GM12878 (cell line): Measurements from ENCODE around the gene ANKRD13D. TPM values are rescaled to one million over a fixed set of nuclear protein-coding genes. Genes with fewer than 3 reads are reported as not detected.

Experiments used
- ATAC-seq: fragments of 200-7000 bp; cut with Tn5 transposase; 3 replicates; pipeline ENCODE4 v1.9.1; 2020; ENCODE audit warnings: mild to moderate bottlenecking, moderate library complexity
- BruUV-seq: library from RNA; stranded (reverse); fragments of 400-500 nt; replicated peaks from 2 replicates; lab custom pipeline; 2021; lab: Mats Ljungman, UMichigan
- CTCF ChIA-PET: fragments of 300-600 bp; sonication (Branson Sonifier 250); formaldehyde crosslinking; extraction: SDS; loops from one replicate; lab custom pipeline; 2021; ENCODE audit warnings: inconsistent platforms; lab: Yijun Ruan, JAX
- POLR2A ChIA-PET: fragments of 350-600 bp; formaldehyde crosslinking; extraction: SDS; loops from one replicate; lab custom pipeline; 2021; ENCODE audit warnings: inconsistent platforms; lab: Charles Lee
- RAD21 ChIA-PET: fragments of 300-600 bp; sonication (Branson Sonifier 250); formaldehyde crosslinking; loops from one replicate; lab custom pipeline; 2023; ENCODE audit warnings: antibody characterized with exemption; ENCODE audit not compliant: unreplicated experiment; lab: Charles Lee
- SMC1A ChIA-PET: fragments of 300-600 bp; sonication (Branson Sonifier 250); formaldehyde crosslinking; loops from one replicate; lab custom pipeline; 2023; ENCODE audit not compliant: unreplicated experiment, uncharacterized antibody; lab: Charles Lee
- DNase-seq: peaks from one replicate; pipeline ENCODE4 v3.0.0-alpha.2; 2011; ENCODE audit warnings: low read depth, low spot score
- FAIRE-seq: peaks from 3 replicates; lab custom pipeline; 2011; peaks lifted over from hg19 to GRCh38; lab: Jason Lieb, UNC
- H2AFZ ChIP-seq: 2 replicates; pipeline ENCODE4 v1.6.0; 2011; ENCODE audit warnings: low read depth, low read length, control low read depth; ENCODE audit not compliant: control insufficient read depth
- H3K27ac ChIP-seq: 2 replicates; pipeline ENCODE4 v1.5.1; 2011; ENCODE audit warnings: control low read depth; ENCODE audit not compliant: control insufficient read depth, insufficient read depth
- H3K27me3 ChIP-seq, 2 experiments: replicated peaks in 1 of 2; 2 replicates each; pipeline versions ENCODE4 v1.6.0 to v1.6.1; 2011; ENCODE audit warnings: low read length in 1 of 2; ENCODE audit not compliant: control insufficient read depth in 2 of 2, insufficient read depth in 2 of 2
- H3K36me3 ChIP-seq, 2 experiments: 2 replicates each; pipeline ENCODE4 v1.5.1; 2011; ENCODE audit warnings: low read length in 1 of 2; ENCODE audit not compliant: control insufficient read depth in 2 of 2, insufficient read depth in 2 of 2
- H3K4me1 ChIP-seq: 2 replicates; pipeline ENCODE4 v1.6.1; 2011; ENCODE audit warnings: mild to moderate bottlenecking, low read length, moderate library complexity, mixed read lengths; ENCODE audit not compliant: control insufficient read depth, insufficient read depth
- H3K4me2 ChIP-seq: 2 replicates; pipeline ENCODE4 v1.6.0; 2011; ENCODE audit warnings: control low read depth; ENCODE audit not compliant: control insufficient read depth, insufficient read depth
- H3K4me3 ChIP-seq: fragments of 200-600 bp; sonication (generic); 2 replicates; pipeline ENCODE4 v1.5.1; 2016
- H3K79me2 ChIP-seq: 2 replicates; pipeline ENCODE4 v1.6.0; 2011; ENCODE audit warnings: low read length; ENCODE audit not compliant: control insufficient read depth, insufficient read depth
- H3K9ac ChIP-seq: 2 replicates; pipeline ENCODE4 v1.8.0; 2011; ENCODE audit warnings: low read length, control low read depth, mixed read lengths; ENCODE audit not compliant: control insufficient read depth, insufficient read depth
- H3K9me3 ChIP-seq: replicated peaks from 3 replicates; pipeline ENCODE4 v1.5.1; 2011; ENCODE audit warnings: mild to moderate bottlenecking, low read length; ENCODE audit not compliant: control insufficient read depth, insufficient read depth
- H4K20me1 ChIP-seq: 2 replicates; pipeline ENCODE4 v1.6.0; 2011; ENCODE audit not compliant: control insufficient read depth, insufficient read depth
- BCL3 ChIP-seq: IDR thresholded peaks from 2 replicates; pipeline ENCODE4 v1.6.1; 2011; ENCODE audit warnings: borderline replicate concordance, low read depth, mild to moderate bottlenecking, moderate library complexity, low read length; ENCODE audit not compliant: insufficient read depth, poor library complexity, severe bottlenecking
- POLR2AphosphoS5 ChIP-seq: IDR thresholded peaks from 2 replicates; pipeline ENCODE4 v1.6.1; 2011; ENCODE audit warnings: mild to moderate bottlenecking, low read length, inconsistent platforms
- ZNF592 ChIP-seq: fragments of 450-650 bp; IDR thresholded peaks from 2 replicates; pipeline ENCODE4 v1.6.1; 2017; ENCODE audit warnings: mild to moderate bottlenecking, moderate library complexity
- ZNF622 ChIP-seq: fragments of 450-650 bp; IDR thresholded peaks from 2 replicates; pipeline ENCODE4 v1.6.1; 2017; ENCODE audit warnings: mild to moderate bottlenecking, inconsistent platforms
- WGBS: methylation state at CpG from one replicate; pipeline ENCODE4 v1.1.6; 2016; ENCODE audit warnings: low lambda C conversion rate; ENCODE audit not compliant: insufficient replicate concordance, insufficient coverage; ENCODE audit errors: missing lambda C conversion rate; 5-methylcytosine and 5-hydroxymethylcytosine counted together
- in situ Hi-C: fragments of 300-500 bp; cut with MboI; formaldehyde crosslinking; loops from 9 replicates; pipeline ENCODE4 v1.14.3; 2018; ENCODE audit warnings: mixed read lengths
- intact Hi-C: fragments of 100-400 bp; cut with micrococcal nuclease; formaldehyde crosslinking; loops from one replicate; pipeline ENCODE4 v1.14.2; 2022; ENCODE audit not compliant: unreplicated experiment
- polyA plus RNA-seq, 11 experiments: library from polyadenylated mRNA; depleted of rRNA in 4 of 11; unstranded in 6 of 11; stranded (reverse) in 5 of 11; fragments of >200 nt; fragmentation: Nextera tagmentation in 4 of 11; fragmentation: Illumina TruSeq in 1 of 11; extraction: Ambion mirVana in 4 of 11; extraction: Trizol in 1 of 11; gene quantifications; 1 replicate in 1 of 11; 2 replicates in 10 of 11; pipeline versions ENCODE4 v1.2.1 to v1.2.3, GENCODE V29; 2011 to 2016; ENCODE audit warnings: inconsistent platforms in 2 of 11, missing spikeins in 2 of 11, low read depth in 1 of 11
- total RNA-seq, 4 experiments: library from RNA; depleted of rRNA in 3 of 4; stranded (reverse); fragments of >200 nt in 3 of 4; fragmentation: Illumina TruSeq in 1 of 4; extraction: Trizol in 1 of 4; gene quantifications; 2 replicates each; pipeline versions ENCODE4 v1.2.1 to v1.2.3, GENCODE V29; 2013 to 2021

The ANKRD13D gene
- total and polyA plus RNA-seq, 10 of the 15 experiments (the other 5 are each of a cell fraction or from before 2014, with no cell fraction given): 2.0 to 56.2 (median 21.4) TPM

- H4K20me1 ChIP-seq: peaks cover 7% of the 10 kb centered on the region
- H3K4me3 ChIP-seq: no peak overlapping the region
- H3K9ac ChIP-seq: no peak overlapping the region
- no peak overlapping the region for H2AFZ ChIP-seq
- no peak overlapping the region for H3K27ac ChIP-seq
- DNase-seq (no peak), FAIRE-seq (no peak), ATAC-seq (no peak)
- H3K36me3 ChIP-seq: peaks cover 50 to 71% of the 10 kb centered on the region in 2 experiments
- ChIA-PET CTCF (no interaction called here), POLR2A (no interaction called here), SMC1A (no interaction called here), RAD21 (interaction anchor here (0.6 kb wide), 1 partner anchor 76 kb away, joined by 3 read pairs; no protein-coding TSS in a partner anchor)
- no peak overlapping the region for H3K4me2 ChIP-seq
- intact Hi-C loops (loop anchor here (10.0 kb wide), 1 partner anchor 164 kb away; no protein-coding TSS in a partner anchor), in situ Hi-C loops (no loop called here)
- TF ChIP-seq ZNF622 (no peak), BCL3 (peak; percentile 48)
- H3K79me2 ChIP-seq: peaks cover 16% of the 10 kb centered on the region
- H3K9me3 ChIP-seq: no peaks in the 10 kb centered on the region
- no peaks in the 10 kb centered on the region for H3K27me3 ChIP-seq
- BruUV-seq: no TSS peak
- H3K4me1 ChIP-seq: no peaks in the 10 kb centered on the region
These were observed 40.5 kb upstream of the ANKRD13D start for GRCh38 chr11:67248653-67249052.

- no peak overlapping the region for H2AFZ ChIP-seq
- H3K9ac ChIP-seq: no peak overlapping the region
- TSS peak; percentile 8 for BruUV-seq
- H3K36me3 ChIP-seq: peaks cover 63 to 72% of the 10 kb centered on the region in 2 experiments
- no peaks in the 10 kb centered on the region for H3K9me3 ChIP-seq
- H3K27me3 ChIP-seq: no peaks in the 10 kb centered on the region
- H3K4me2 ChIP-seq: no peak overlapping the region
- peaks cover 2% of the 10 kb centered on the region for H3K79me2 ChIP-seq
- intact Hi-C loops: no loop called here
- in situ Hi-C loops: no loop called here
- 98% methylated on average over 37 of the region's 37 CpGs for WGBS
- DNase-seq (no peak), ATAC-seq (no peak)
- H4K20me1 ChIP-seq: peaks cover 7% of the 10 kb centered on the region
- SMC1A ChIA-PET: interaction anchor here (1.3 kb wide), 2 partner anchors 12 to 67 kb away, joined by 3 read pairs; no protein-coding TSS in a partner anchor
- no peak overlapping the region for H3K27ac ChIP-seq
- H3K4me3 ChIP-seq: no peak overlapping the region
- RAD21 ChIA-PET: no interaction called here
- TF ChIP-seq ZNF592 (no peak), POLR2AphosphoS5 (peak; percentile 77; the same call in 1 of the 2 replicates)
- TF ChIP-seq, all 136 proteins: peak for 1
- CTCF ChIA-PET: interaction anchor here (4.1 kb wide), 1 partner anchor 12 kb away, joined by 30 read pairs; no protein-coding TSS in a partner anchor
- POLR2A ChIA-PET: no interaction called here
- FAIRE-seq: no peak
- H3K4me1 ChIP-seq: no peaks in the 10 kb centered on the region
These were observed 38.8 kb upstream of the ANKRD13D start for GRCh38 chr11:67250059-67251043.
